Measurements from ENCODE around the gene MTURN.

MTURN gene

GRCh38 chr7:30135301-30136116 lies 723 bp downstream of the MTURN start:
- DNase-seq (ENCODE audit: extremely low read depth in 1 of 2, low read depth in 1 of 2) = no peak

GRCh38 chr7:30136117-30136731 lies 1.4 kb downstream of the MTURN start:
- no peak for DNase-seq (ENCODE audit: extremely low read depth in 1 of 2, low read depth in 1 of 2)

GRCh38 chr7:30136743-30137485 lies 2.1 kb downstream of the MTURN start:
- no peak for DNase-seq (ENCODE audit: extremely low read depth in 1 of 2, low read depth in 1 of 2)

GRCh38 chr7:30139836-30140384 lies 5.1 kb downstream of the MTURN start:
- no peak for DNase-seq (ENCODE audit: extremely low read depth in 1 of 2, low read depth in 1 of 2)

GRCh38 chr7:30140456-30140855 lies 5.7 kb downstream of the MTURN start:
- no peak for DNase-seq (ENCODE audit: extremely low read depth in 1 of 2, low read depth in 1 of 2)

GRCh38 chr7:30142710-30143109 lies 7.9 kb downstream of the MTURN start:
- no peak for DNase-seq (ENCODE audit: extremely low read depth in 1 of 2, low read depth in 1 of 2)

GRCh38 chr7:30143748-30144251 lies 9.0 kb downstream of the MTURN start:
- no peak for DNase-seq (ENCODE audit: extremely low read depth in 1 of 2, low read depth in 1 of 2)

GRCh38 chr7:30144657-30145306 lies 10.0 kb downstream of the MTURN start:
- no peak for DNase-seq (ENCODE audit: extremely low read depth in 1 of 2, low read depth in 1 of 2)

GRCh38 chr7:30145426-30145970 lies 10.7 kb downstream of the MTURN start:
- no peak for DNase-seq (ENCODE audit: extremely low read depth in 1 of 2, low read depth in 1 of 2)

- DNase-seq (ENCODE audit: extremely low read depth in 1 of 2, low read depth in 1 of 2) = no peak
Observed at GRCh38 chr7:30146127-30146612, 11.4 kb downstream of the MTURN start.

GRCh38 chr7:30147223-30147622 lies 12.4 kb downstream of the MTURN start:
- DNase-seq (ENCODE audit: extremely low read depth in 1 of 2, low read depth in 1 of 2) = no peak

GRCh38 chr7:30147785-30148184 lies 13.0 kb downstream of the MTURN start:
- DNase-seq (ENCODE audit: extremely low read depth in 1 of 2, low read depth in 1 of 2) = no peak

GRCh38 chr7:30148426-30148825 lies 13.6 kb downstream of the MTURN start:
- no peak for DNase-seq (ENCODE audit: extremely low read depth in 1 of 2, low read depth in 1 of 2)

GRCh38 chr7:30148951-30149459 lies 14.2 kb downstream of the MTURN start:
- DNase-seq (ENCODE audit: extremely low read depth in 1 of 2, low read depth in 1 of 2) = no peak

GRCh38 chr7:30149640-30150272 lies 15.0 kb downstream of the MTURN start:
- DNase-seq (ENCODE audit: extremely low read depth in 1 of 2, low read depth in 1 of 2) = no peak

GRCh38 chr7:30150711-30151110 lies 15.9 kb downstream of the MTURN start:
- no peak for DNase-seq (ENCODE audit: extremely low read depth in 1 of 2, low read depth in 1 of 2)

GRCh38 chr7:30154111-30154587 lies 19.4 kb downstream of the MTURN start:
- no peak for DNase-seq (ENCODE audit: extremely low read depth in 1 of 2, low read depth in 1 of 2)

- no peak for DNase-seq (ENCODE audit: extremely low read depth in 1 of 2, low read depth in 1 of 2)
Observed at GRCh38 chr7:30155481-30155880, 20.7 kb downstream of the MTURN start.

- DNase-seq (ENCODE audit: extremely low read depth in 1 of 2, low read depth in 1 of 2) = no peak
Observed at GRCh38 chr7:30157204-30157603, 22.4 kb downstream of the MTURN start.
